Measurements from ENCODE around the gene LGALS7B. TPM values are rescaled to one million over a fixed set of nuclear protein-coding genes. Genes with fewer than 3 reads are reported as not detected.

The LGALS7B gene
- total and polyA plus RNA-seq, 2 of the 8 experiments (the other 6 are each of a cell fraction or from before 2014, with no cell fraction given): 3.6 TPM; not detected in 1

DNA sequence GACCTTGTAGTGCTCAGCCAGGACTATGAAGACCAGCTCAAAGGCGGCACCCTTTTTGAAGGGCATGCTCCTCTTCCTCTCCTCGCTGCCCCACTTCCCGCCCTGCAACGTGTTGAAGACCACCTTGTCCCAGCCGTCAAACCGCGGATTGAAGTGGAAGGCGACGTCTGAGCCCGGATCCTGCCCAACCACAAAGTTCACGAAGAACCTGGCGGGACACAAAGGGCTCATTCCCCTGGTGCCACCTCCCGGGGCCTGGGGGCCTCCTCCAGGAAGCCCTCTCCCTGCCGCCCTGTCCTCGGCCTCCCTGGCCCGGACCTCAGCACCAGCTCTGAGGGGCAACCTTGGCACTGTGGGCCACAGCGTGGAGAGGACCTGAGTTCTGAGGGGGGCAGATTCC lies 19.7 kb downstream of the LGALS7B start:
- no peak overlapping the region for H2BK20ac ChIP-seq (ENCODE audit: low read length)
- no peaks in the 10 kb centered on the region for H3K23me2 ChIP-seq (ENCODE audit: low read depth, low read length)
- H3K4me1 ChIP-seq (replicated peaks in 1 of 4; ENCODE audit: control insufficient read depth in 3 of 4, insufficient read depth in 4 of 4, low read length in 3 of 4): no peaks in the 10 kb centered on the region
- no peaks in the 10 kb centered on the region for H3K36me3 ChIP-seq (ENCODE audit: control insufficient read depth in 2 of 4, insufficient read depth in 4 of 4, low read length in 3 of 4)
- WGBS, 2 experiments (ENCODE audit: extremely low coverage in 1 of 2, insufficient coverage in 1 of 2, insufficient read length in 1 of 2, insufficient replicate concordance in 2 of 2, low coverage in 1 of 2, low lambda C conversion rate in 2 of 2, missing lambda C conversion rate in 1 of 2): 88% methylated on average over 16 of the region's 17 CpGs; no CpG with 5 or more reads in 1 of the 2 experiments
- no peak overlapping the region for H3K56ac ChIP-seq (replicated peaks; ENCODE audit: insufficient read length, low read depth, low read length)
- no peak overlapping the region for H2BK5ac ChIP-seq (ENCODE audit: low read depth, low read length)
- H2BK120ac ChIP-seq (replicated peaks; ENCODE audit: low read depth, low read length): no peak overlapping the region
- no peak overlapping the region for H3K18ac ChIP-seq (ENCODE audit: extremely low read depth, low read length)
- no peaks in the 10 kb centered on the region for H3K79me2 ChIP-seq (ENCODE audit: control insufficient read depth in 1 of 2, insufficient read depth in 2 of 2, low read length in 2 of 2)
- no peak overlapping the region for H3K14ac ChIP-seq (ENCODE audit: insufficient read length)
- H3K23ac ChIP-seq (ENCODE audit: insufficient read length): no peak overlapping the region
- no peaks in the 10 kb centered on the region for H3K79me1 ChIP-seq (ENCODE audit: low read depth, low read length)
- DNase-seq (ENCODE audit: low read depth in 1 of 2, low spot score in 2 of 2): no peak
- H3K9me3 ChIP-seq (ENCODE audit: insufficient read depth in 2 of 2, low read depth in 1 of 2, low read length in 1 of 2): no peaks in the 10 kb centered on the region
- FAIRE-seq: no peak
- H2AFZ ChIP-seq (ENCODE audit: low read length): no peak overlapping the region; the same call in 1 of the 2 replicates
- H3K9ac ChIP-seq (replicated peaks in 1 of 4; ENCODE audit: extremely low read depth in 1 of 4, low read depth in 3 of 4, low read length in 3 of 4): no peak overlapping the region
- H3K4ac ChIP-seq (replicated peaks; ENCODE audit: insufficient read length, low read depth, low read length): no peak overlapping the region
- POLR2A ChIA-PET (ENCODE audit: partially characterized antibody): no interaction called here
- H4K20me1 ChIP-seq (replicated peaks in 1 of 2; ENCODE audit: control insufficient read depth in 1 of 2, insufficient read depth in 2 of 2, low read length in 2 of 2): no peaks in the 10 kb centered on the region
- H2BK12ac ChIP-seq (ENCODE audit: low read depth, low read length): no peak overlapping the region
- CTCF ChIA-PET (ENCODE audit: partially characterized antibody): interaction anchor here (0.5 kb wide), 1 partner anchor 25 kb away, joined by 3 read pairs; no protein-coding TSS in a partner anchor
- H2BK15ac ChIP-seq (ENCODE audit: low read length): no peak overlapping the region
- no peak overlapping the region for H3K27ac ChIP-seq (ENCODE audit: low read depth, low read length)
- H3K4me2 ChIP-seq (ENCODE audit: insufficient read depth in 1 of 2, low read depth in 2 of 2, low read length in 2 of 2): no peak overlapping the region
- H4K8ac ChIP-seq (ENCODE audit: extremely low read depth, insufficient read depth, low read length): 0 out of 2 replicates have a peak overlapping the region, but pooled peaks have one; percentile 18
- no peak overlapping the region for H3K4me3 ChIP-seq (ENCODE audit: extremely low read depth in 1 of 4, insufficient read depth in 2 of 4, low read depth in 3 of 4, low read length in 4 of 4)
- H2AK5ac ChIP-seq (ENCODE audit: low read depth, low read length): no peak overlapping the region; the same call in 1 of the 2 replicates
- no peak overlapping the region for H4K91ac ChIP-seq (replicated peaks; ENCODE audit: insufficient read length, low read length)
- no peaks in the 10 kb centered on the region for H3K27me3 ChIP-seq (replicated peaks in 1 of 4; ENCODE audit: control insufficient read depth in 3 of 4, extremely low read depth in 1 of 4, insufficient read depth in 3 of 4, low read length in 3 of 4)
- no peak overlapping the region for H4K5ac ChIP-seq (ENCODE audit: insufficient read length, low read depth, low read length)
- no peak for TF ChIP-seq POU5F1 (IDR thresholded peaks at IDR 0.05; ENCODE audit: low read depth, low read length)
